Measurements from ENCODE around the gene PLA2G4C. TPM values are rescaled to one million over a fixed set of nuclear protein-coding genes. Genes with fewer than 3 reads are reported as not detected.

The PLA2G4C gene
- total and polyA plus RNA-seq, 5 donors from 2014 or later = 0.59 to 3.5 (median 1.7) TPM

DNA sequence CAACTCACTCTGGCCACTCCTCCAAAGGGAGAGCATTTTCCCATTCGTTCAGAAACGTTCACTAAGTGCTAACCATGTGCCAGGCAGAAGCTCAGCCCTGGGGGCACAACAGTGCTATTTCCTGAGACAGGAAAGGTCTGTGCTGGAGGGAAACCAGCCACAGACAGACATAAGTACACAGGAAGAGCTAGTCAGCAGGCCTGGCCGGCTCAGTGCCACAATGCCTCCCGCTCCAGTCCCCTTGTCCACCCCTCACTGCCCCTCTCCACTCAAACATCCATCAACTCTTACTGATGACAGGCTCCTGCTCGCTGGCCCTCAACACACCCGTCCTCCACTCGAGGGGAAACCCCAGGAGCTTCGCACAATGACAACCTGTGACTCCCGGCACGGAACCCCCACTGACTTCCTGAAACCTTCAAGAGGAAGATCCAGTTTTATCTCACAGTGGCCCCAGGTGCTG lies 11.3 kb upstream of the PLA2G4C start:
- no peaks in the 10 kb centered on the region for H3K4me1 ChIP-seq (ENCODE audit: control insufficient read depth, insufficient read depth, low read length, poor library complexity, severe bottlenecking)
- peaks cover 23% of the 10 kb centered on the region for H3K36me3 ChIP-seq (ENCODE audit: control insufficient read depth, insufficient read depth, low read length)
- peak overlapping the region in 1 of 4 donors; percentile 21 for H3K4me3 Mint-ChIP-seq
- no peaks in the 10 kb centered on the region for H3K9me3 Mint-ChIP-seq
- H3K36me3 Mint-ChIP-seq = peaks cover 53% of the 10 kb centered on the region
- H3K4me1 Mint-ChIP-seq = peaks cover 5 to 12% (median 8%) of the 10 kb centered on the region in 4 donors
- H3K9me3 ChIP-seq (ENCODE audit: control insufficient read depth in 2 of 2, low read length in 2 of 2) = no peaks in the 10 kb centered on the region
- H3K4me3 ChIP-seq (ENCODE audit: low read depth, low read length) = no peak overlapping the region
- H3K27ac Mint-ChIP-seq = peak overlapping the region; percentile 69 to 86 (median 75)
- no peaks in the 10 kb centered on the region for H3K27me3 ChIP-seq (ENCODE audit: control insufficient read depth, insufficient read depth, low read length)
- DNase-seq = peak in 1 of 3 donors; percentile 27
- no peak for ATAC-seq (ENCODE audit: low read depth in 2 of 2)
- no peak overlapping the region for H3K27ac ChIP-seq (ENCODE audit: insufficient read depth, low read length, poor library complexity, severe bottlenecking)
- no peaks in the 10 kb centered on the region for H3K27me3 Mint-ChIP-seq

- H3K4me1 Mint-ChIP-seq = peaks cover 5 to 12% (median 8%) of the 10 kb centered on the region in 4 donors
- no peaks in the 10 kb centered on the region for H3K27me3 Mint-ChIP-seq
- peaks cover 23% of the 10 kb centered on the region for H3K36me3 ChIP-seq (ENCODE audit: control insufficient read depth, insufficient read depth, low read length)
- no peak overlapping the region for H3K4me3 ChIP-seq (ENCODE audit: low read depth, low read length)
- no peak overlapping the region for H3K27ac Mint-ChIP-seq
- no peaks in the 10 kb centered on the region for H3K9me3 ChIP-seq (ENCODE audit: control insufficient read depth in 2 of 2, low read length in 2 of 2)
- H3K27ac ChIP-seq (ENCODE audit: insufficient read depth, low read length, poor library complexity, severe bottlenecking) = no peak overlapping the region
- H3K9me3 Mint-ChIP-seq = no peaks in the 10 kb centered on the region
- H3K36me3 Mint-ChIP-seq = peaks cover 50% of the 10 kb centered on the region
- no peak for ATAC-seq (ENCODE audit: low read depth in 2 of 2)
- no peak overlapping the region for H3K4me3 Mint-ChIP-seq
- H3K4me1 ChIP-seq (ENCODE audit: control insufficient read depth, insufficient read depth, low read length, poor library complexity, severe bottlenecking) = no peaks in the 10 kb centered on the region
- DNase-seq = no peak
- H3K27me3 ChIP-seq (ENCODE audit: control insufficient read depth, insufficient read depth, low read length) = no peaks in the 10 kb centered on the region
Measured at GRCh38 chr19:48121066-48121465, 10.4 kb upstream of the PLA2G4C start.

- no peak overlapping the region for H3K27ac Mint-ChIP-seq
- no peak overlapping the region for H3K4me3 ChIP-seq (ENCODE audit: low read depth, low read length)
- no peaks in the 10 kb centered on the region for H3K27me3 ChIP-seq (ENCODE audit: control insufficient read depth, insufficient read depth, low read length)
- ATAC-seq (ENCODE audit: low read depth in 2 of 2) (no peak), DNase-seq (no peak)
- peaks cover 47% of the 10 kb centered on the region for H3K36me3 Mint-ChIP-seq
- H3K9me3 ChIP-seq (ENCODE audit: control insufficient read depth in 2 of 2, low read length in 2 of 2) = no peaks in the 10 kb centered on the region
- no peaks in the 10 kb centered on the region for H3K9me3 Mint-ChIP-seq
- H3K4me3 Mint-ChIP-seq = no peak overlapping the region
- H3K4me1 ChIP-seq (ENCODE audit: control insufficient read depth, insufficient read depth, low read length, poor library complexity, severe bottlenecking) = no peaks in the 10 kb centered on the region
- H3K4me1 Mint-ChIP-seq = peaks cover 5 to 10% (median 8%) of the 10 kb centered on the region in 4 donors
- peaks cover 23% of the 10 kb centered on the region for H3K36me3 ChIP-seq (ENCODE audit: control insufficient read depth, insufficient read depth, low read length)
- no peak overlapping the region for H3K27ac ChIP-seq (ENCODE audit: insufficient read depth, low read length, poor library complexity, severe bottlenecking)
- H3K27me3 Mint-ChIP-seq = no peaks in the 10 kb centered on the region
Measured at GRCh38 chr19:48120505-48120904, 9.9 kb upstream of the PLA2G4C start.

DNA sequence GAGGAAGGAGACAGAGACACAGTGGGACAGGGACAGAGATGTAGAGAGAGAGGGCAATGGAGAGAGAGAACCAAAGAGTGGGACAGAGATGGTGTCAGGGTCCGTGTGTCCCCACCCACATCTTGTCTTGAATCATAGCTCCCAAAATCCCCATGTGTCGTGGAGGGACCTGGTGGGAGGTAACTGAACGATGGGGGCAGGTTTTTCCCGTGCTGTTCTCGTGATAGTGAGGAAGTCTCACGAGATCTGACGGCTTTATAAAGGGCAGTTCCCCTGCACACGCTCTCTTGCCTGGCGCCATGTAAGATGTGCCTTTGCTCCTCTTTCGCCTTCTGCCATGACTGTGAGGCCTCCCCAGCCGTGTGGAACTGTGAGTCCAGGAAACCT lies 7.5 kb upstream of the PLA2G4C start:
- H3K9me3 Mint-ChIP-seq = no peaks in the 10 kb centered on the region
- H3K4me3 ChIP-seq (ENCODE audit: low read depth, low read length) = no peak overlapping the region
- no peaks in the 10 kb centered on the region for H3K4me1 ChIP-seq (ENCODE audit: control insufficient read depth, insufficient read depth, low read length, poor library complexity, severe bottlenecking)
- H3K27ac ChIP-seq (ENCODE audit: insufficient read depth, low read length, poor library complexity, severe bottlenecking) = no peak overlapping the region
- no peaks in the 10 kb centered on the region for H3K27me3 Mint-ChIP-seq
- H3K36me3 ChIP-seq (ENCODE audit: control insufficient read depth, insufficient read depth, low read length) = peaks cover 18% of the 10 kb centered on the region
- H3K27ac Mint-ChIP-seq = peak overlapping the region; percentile 78 to 97 (median 87)
- DNase-seq (no peak), ATAC-seq (ENCODE audit: low read depth in 2 of 2) (no peak)
- peaks cover 5 to 12% (median 10%) of the 10 kb centered on the region in 4 donors for H3K4me1 Mint-ChIP-seq
- H3K36me3 Mint-ChIP-seq = peaks cover 42% of the 10 kb centered on the region
- H3K9me3 ChIP-seq (ENCODE audit: control insufficient read depth in 2 of 2, low read length in 2 of 2) = no peaks in the 10 kb centered on the region
- H3K27me3 ChIP-seq (ENCODE audit: control insufficient read depth, insufficient read depth, low read length) = no peaks in the 10 kb centered on the region
- H3K4me3 Mint-ChIP-seq = no peak overlapping the region

- H3K27ac Mint-ChIP-seq = peak overlapping the region; percentile 78 to 97 (median 87)
Measured at GRCh38 chr19:48117515-48118130, 7.0 kb upstream of the PLA2G4C start.

DNA sequence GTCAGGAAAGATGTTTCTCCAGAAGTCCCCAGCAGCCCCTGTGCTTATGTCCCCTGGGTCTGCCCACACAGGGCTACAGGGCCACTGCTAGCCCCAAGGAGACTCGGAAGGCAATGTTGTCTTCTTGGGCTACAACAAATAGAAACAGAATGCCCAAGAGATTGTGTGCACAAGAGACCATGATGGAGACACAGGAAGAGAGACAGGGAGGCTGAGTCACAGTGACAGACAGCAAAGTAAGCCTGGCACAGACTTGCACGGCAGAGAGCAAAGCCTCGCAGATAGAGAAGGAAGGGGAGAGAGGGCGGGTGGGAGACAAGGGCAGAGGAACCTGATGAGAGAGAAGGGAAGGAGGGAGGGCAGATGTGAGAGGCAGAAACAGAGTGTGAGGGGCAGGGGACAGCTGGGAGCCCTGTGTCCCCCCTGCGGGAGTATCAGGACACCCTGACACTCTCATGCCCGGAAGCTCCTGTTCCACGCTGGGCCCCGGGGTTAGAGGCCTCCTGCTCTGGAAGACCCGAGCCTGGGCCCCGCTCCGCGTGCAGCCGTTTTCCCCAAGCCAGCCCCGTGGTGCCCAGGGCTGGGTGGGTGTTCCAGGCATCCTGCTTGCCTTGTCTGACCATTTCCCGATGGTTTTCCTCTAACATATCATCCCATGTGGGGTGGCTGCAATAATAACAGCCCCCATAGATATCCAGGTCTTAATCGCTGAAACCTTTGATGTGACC lies 2.7 kb upstream of the PLA2G4C start:
- Histone ChIP-seq H3K36me3 (ENCODE audit: control insufficient read depth, insufficient read depth, low read length) (peaks cover 6% of the 10 kb centered on the region), H3K4me1 (ENCODE audit: control insufficient read depth, insufficient read depth, low read length, poor library complexity, severe bottlenecking) (peaks cover 4% of the 10 kb centered on the region), H3K4me3 (ENCODE audit: low read depth, low read length) (no peak overlapping the region), H3K9me3 (ENCODE audit: control insufficient read depth in 2 of 2, low read length in 2 of 2) (no peaks in the 10 kb centered on the region), H3K27me3 (ENCODE audit: control insufficient read depth, insufficient read depth, low read length) (no peaks in the 10 kb centered on the region), H3K27ac (ENCODE audit: insufficient read depth, low read length, poor library complexity, severe bottlenecking) (no peak overlapping the region)
- ATAC-seq (ENCODE audit: low read depth in 2 of 2) = no peak
- DNase-seq = no peak
- Mint-ChIP-seq H3K9me3 (no peaks in the 10 kb centered on the region), H3K4me3 (no peak overlapping the region), H3K27ac (peak overlapping the region in 2 of 3 donors; percentile 35 to 80), H3K4me1 (peaks cover 4 to 17% (median 10%) of the 10 kb centered on the region in 4 donors), H3K36me3 (peaks cover 16% of the 10 kb centered on the region), H3K27me3 (no peaks in the 10 kb centered on the region)

More at GRCh38 chr19:48117515-48118130, 7.0 kb upstream of the PLA2G4C start:
- H3K4me3 Mint-ChIP-seq = no peak overlapping the region
- H3K27me3 ChIP-seq (ENCODE audit: control insufficient read depth, insufficient read depth, low read length) = no peaks in the 10 kb centered on the region
- no peaks in the 10 kb centered on the region for H3K9me3 ChIP-seq (ENCODE audit: control insufficient read depth in 2 of 2, low read length in 2 of 2)
- peaks cover 5 to 12% (median 10%) of the 10 kb centered on the region in 4 donors for H3K4me1 Mint-ChIP-seq
- peaks cover 13% of the 10 kb centered on the region for H3K36me3 ChIP-seq (ENCODE audit: control insufficient read depth, insufficient read depth, low read length)
- H3K4me1 ChIP-seq (ENCODE audit: control insufficient read depth, insufficient read depth, low read length, poor library complexity, severe bottlenecking) = no peaks in the 10 kb centered on the region
- ATAC-seq (ENCODE audit: low read depth in 2 of 2) (no peak), DNase-seq (no peak)
- no peak overlapping the region for H3K4me3 ChIP-seq (ENCODE audit: low read depth, low read length)
- H3K36me3 Mint-ChIP-seq = peaks cover 40% of the 10 kb centered on the region
- H3K9me3 Mint-ChIP-seq = no peaks in the 10 kb centered on the region
- no peaks in the 10 kb centered on the region for H3K27me3 Mint-ChIP-seq
- no peak overlapping the region for H3K27ac ChIP-seq (ENCODE audit: insufficient read depth, low read length, poor library complexity, severe bottlenecking)

DNA sequence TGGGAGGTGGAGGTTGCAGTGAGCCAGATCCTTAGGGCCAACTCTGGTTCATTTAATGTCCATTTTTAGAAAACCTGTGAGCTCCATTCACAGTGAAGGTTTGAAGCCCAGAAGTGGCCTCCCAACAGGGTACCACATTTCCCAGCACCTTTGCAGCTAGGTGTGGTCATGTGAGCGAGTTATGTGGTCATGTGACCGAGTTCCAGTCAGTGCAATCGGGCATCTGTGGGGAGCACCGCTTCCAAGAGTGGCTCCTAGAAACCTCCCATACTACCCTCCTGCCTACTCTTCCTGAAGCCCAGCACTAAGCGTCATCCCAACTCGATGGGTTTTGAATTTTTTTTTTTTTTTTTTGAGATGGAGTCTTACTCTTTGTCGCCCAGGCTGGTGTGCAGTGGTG lies 663 bp upstream of the PLA2G4C start:
- no peaks in the 10 kb centered on the region for H3K27me3 Mint-ChIP-seq
- no peak for ATAC-seq (ENCODE audit: low read depth in 2 of 2)
- peak overlapping the region in 3 of 4 donors; percentile 80 to 86 (median 86) for H3K4me3 Mint-ChIP-seq

More for the DNA sequence above, 663 bp upstream of the PLA2G4C start:
- H3K9me3 ChIP-seq (ENCODE audit: control insufficient read depth in 2 of 2, low read length in 2 of 2) = no peaks in the 10 kb centered on the region
- H3K27ac ChIP-seq (ENCODE audit: insufficient read depth, low read length, poor library complexity, severe bottlenecking) = no peak overlapping the region
- H3K4me3 ChIP-seq (ENCODE audit: low read depth, low read length) = no peak overlapping the region
- Mint-ChIP-seq H3K36me3 (peaks cover 4% of the 10 kb centered on the region), H3K9me3 (no peaks in the 10 kb centered on the region), H3K27ac (no peak overlapping the region), H3K4me1 (peaks cover 5 to 20% (median 12%) of the 10 kb centered on the region in 4 donors)
- peaks cover 4% of the 10 kb centered on the region for H3K4me1 ChIP-seq (ENCODE audit: control insufficient read depth, insufficient read depth, low read length, poor library complexity, severe bottlenecking)
- H3K27me3 ChIP-seq (ENCODE audit: control insufficient read depth, insufficient read depth, low read length) = no peaks in the 10 kb centered on the region
- DNase-seq = no peak
- H3K36me3 ChIP-seq (ENCODE audit: control insufficient read depth, insufficient read depth, low read length) = peaks cover 3% of the 10 kb centered on the region
